NOMO-1 (cell line): ENCODE measurements around the gene DNAJC13.

ENCODE experiments used
- DNase-seq, 2 experiments: peaks; one replicate each; lab custom pipeline; 2025; ENCODE audit not compliant: unreplicated experiment in 2 of 2; lab: John Stamatoyannopoulos, UW

The DNAJC13 gene

DNA sequence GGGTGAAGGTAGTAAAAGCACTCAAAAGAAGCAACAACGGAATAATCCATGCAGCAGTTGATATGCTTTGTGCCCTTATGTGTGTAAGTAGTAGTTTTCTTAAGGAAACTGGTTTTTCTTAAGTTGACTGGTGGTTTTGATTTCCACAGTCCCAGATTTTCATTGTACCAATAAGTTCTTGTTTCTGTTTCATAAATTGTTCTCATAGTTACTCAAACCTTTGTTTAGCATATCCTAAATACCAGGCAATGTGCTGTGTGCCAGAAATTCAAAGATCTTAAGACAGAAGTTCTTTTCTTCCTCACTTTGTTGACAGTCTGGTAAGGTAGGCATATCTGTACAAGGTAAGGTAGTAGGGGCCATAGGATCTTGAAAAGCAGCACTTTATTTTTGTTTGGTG lies 40.0 kb downstream of the DNAJC13 start:
- peak in 1 of 2 experiments; percentile 18 for DNase-seq

DNA sequence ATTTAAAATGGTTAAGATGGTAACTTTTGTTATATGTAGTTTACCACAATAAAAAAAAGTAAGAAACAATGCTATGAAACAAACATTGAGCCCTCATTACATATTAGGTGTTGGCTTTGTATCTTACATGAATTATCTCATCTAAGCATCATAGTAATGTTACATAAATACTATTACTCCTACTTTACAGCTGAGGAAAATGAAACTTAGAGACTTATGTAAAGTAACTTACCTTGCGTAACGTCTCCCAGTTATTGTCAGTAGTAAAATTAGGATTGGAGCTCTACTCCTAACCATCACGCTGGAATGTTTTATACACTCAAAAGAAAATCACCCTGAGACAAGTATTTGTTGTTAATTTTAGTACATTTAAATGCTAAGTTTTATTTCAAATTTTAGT lies 42.2 kb downstream of the DNAJC13 start:
- no peak for DNase-seq

GRCh38 chr3:132461544-132461943 lies 44.2 kb downstream of the DNAJC13 start:
- no peak for DNase-seq

DNA sequence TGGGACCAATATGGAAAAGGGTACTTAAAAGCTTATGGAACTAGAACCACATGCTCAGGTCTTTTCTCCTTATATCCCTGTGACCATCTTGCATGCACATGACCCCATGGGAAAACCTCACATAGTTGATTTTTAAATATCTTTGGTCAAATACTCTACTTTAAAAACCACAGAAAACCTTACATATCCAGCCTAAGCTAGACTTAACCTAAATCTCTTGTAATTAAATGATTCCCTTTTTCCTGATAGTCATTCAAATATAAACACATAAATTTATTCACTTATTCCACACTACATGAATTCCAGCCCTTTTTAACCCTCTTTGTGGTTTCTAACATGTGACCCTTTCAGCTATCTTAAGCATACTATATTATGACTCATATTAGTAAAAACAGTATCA lies 46.8 kb downstream of the DNAJC13 start:
- no peak for DNase-seq

- DNase-seq: no peak
Observed at GRCh38 chr3:132469326-132469725, 52.0 kb downstream of the DNAJC13 start.

- peak; percentile 20 to 39 for DNase-seq
Observed at GRCh38 chr3:132486099-132486498, 68.8 kb downstream of the DNAJC13 start.

DNA sequence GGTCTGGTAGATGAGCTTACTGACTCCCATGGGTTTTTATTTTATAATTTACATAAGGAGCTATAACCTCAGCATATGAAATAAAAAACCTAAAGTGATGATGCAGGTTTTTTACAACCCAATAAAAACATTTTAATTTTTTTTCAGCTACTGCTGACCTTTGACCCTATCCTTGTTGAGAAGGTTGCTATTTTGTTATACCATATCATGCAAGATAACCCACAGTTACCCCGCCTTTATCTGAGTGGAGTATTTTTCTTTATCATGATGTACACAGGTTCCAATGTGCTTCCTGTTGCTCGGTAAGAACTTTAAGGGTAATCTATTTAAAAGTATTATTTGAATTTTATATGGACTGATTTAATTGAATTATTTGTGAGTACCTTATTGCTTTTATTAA lies 70.8 kb downstream of the DNAJC13 start:
- DNase-seq: no peak

DNA sequence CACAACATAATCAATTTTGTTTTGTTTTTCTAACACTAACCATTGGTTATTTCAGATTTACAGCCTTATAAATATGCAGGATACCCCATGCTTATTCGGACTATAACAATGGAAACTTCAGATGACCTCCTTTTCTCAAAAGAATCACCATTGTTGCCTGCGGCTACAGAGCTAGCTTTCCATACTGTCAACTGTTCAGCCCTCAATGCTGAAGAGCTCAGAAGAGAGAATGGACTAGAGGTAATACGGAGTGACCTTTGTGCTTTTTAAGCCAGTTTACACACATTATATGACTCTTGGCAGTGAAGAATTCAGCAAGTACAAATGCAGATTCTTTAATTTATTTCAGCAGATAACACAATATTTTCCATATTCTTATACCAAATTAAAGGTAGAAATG lies 81.8 kb downstream of the DNAJC13 start:
- no peak for DNase-seq

- no peak for DNase-seq
Observed at GRCh38 chr3:132503559-132503958, 86.3 kb downstream of the DNAJC13 start.

DNA sequence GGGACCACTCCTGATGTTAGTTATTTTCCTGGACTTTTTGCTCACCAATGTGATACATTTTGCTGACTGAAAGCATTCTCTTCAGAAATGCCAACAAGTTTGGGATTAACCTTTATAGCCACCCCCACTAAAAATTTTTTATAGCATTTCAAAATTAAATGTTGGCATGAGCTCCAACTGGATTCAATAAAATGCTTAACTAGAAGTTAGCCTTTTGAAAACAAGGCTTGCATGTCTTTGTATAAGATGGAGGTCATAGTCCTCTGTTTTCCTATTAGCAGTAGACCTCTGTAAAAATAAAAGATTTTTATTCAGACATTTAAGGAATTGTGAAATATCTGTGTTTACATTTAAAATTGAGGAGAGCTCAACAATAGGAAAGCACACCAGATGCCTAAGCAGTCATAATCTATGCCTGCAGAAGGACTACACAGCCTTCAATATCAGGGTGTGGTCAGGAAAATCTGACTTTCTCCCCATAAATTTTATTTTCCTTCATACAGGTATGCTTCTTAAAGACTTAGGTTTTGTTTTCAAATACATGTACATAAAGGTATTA lies 87.2 kb downstream of the DNAJC13 start:
- DNase-seq: no peak

DNA sequence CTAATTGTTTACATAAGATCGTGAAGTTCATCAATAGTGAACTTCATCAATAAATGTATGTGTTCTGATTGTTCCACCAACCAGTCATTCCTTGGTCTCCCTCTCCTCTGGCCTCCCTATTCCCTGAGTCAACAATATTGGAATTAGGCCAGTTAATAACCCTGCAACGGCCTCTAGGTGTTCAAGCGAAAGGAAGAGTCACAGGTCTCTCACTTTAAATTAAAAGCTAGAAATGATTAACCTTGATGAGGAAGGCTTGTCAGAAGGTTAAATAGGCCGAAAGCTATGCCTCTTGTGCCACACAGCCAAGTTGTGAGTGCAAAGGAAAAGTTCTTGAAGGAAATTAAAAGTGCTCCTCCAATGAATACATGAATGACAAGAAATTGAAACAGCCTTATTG lies 90.4 kb downstream of the DNAJC13 start:
- no peak for DNase-seq

DNA sequence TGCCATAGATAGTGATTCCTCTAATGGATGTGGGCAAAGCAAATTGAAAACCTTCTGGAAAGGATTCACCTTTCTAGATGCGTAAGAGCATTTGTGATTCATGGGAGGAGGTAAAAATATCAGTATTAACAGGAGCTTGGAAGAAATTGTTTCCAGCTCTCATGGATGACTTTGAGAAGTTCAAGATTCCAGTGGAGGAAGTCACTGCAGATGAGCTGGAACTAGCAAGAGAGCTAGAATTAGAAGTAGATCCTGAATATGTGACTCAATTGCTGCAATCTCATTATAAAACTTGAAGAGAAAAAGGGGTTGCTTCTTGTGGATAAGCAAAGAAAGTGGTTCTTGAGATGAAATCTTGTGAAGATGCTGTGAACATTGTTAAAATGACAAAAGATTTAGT lies 91.8 kb downstream of the DNAJC13 start:
- no peak for DNase-seq

- DNase-seq: no peak
Observed at GRCh38 chr3:132509506-132509905, 92.2 kb downstream of the DNAJC13 start.

DNA sequence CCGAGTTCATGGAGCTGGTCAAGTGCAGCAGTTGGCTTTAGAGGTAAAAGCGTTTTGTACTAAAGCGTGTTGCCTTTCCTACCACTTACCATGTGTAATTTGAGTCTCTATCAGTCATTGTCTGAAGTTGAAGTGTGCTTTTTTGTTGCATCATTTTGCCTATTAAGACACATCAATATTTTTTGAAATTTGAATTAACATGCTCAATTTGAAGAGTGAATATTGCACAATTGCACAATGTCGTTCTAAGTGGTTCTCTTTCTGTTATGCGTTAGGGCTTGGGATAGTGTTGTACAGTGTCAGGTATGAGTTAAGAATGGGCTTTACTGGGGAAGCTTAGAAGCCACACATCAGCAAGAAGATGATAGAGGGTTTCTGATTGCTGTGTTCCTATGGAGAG lies 95.8 kb downstream of the DNAJC13 start:
- no peak for DNase-seq

DNA sequence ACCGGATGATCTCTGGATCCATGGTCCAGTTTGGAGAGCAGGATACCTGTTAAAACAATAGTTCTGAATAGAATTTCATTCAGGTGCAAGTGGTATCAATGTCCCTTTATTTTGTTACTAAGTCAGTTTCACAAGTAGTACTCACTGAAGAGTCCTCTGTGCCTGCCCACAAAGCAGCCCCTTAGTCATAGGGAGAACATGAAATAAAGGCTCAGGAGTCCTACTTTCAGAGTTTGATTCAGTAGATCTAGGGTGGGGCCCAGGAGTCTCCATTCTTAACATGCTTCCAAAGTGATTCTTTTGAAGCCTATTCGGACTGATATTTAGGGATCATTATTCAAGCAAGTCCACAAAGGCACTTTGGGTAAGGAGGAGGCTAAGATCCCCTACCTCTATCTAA lies 100.0 kb downstream of the DNAJC13 start:
- no peak for DNase-seq

GRCh38 chr3:132519914-132520313 lies 102.6 kb downstream of the DNAJC13 start:
- DNase-seq: no peak

- DNase-seq: no peak
Observed at GRCh38 chr3:132521901-132522300, 104.6 kb downstream of the DNAJC13 start.

- DNase-seq: no peak
Observed at GRCh38 chr3:132522353-132522752, 105.1 kb downstream of the DNAJC13 start.

DNA sequence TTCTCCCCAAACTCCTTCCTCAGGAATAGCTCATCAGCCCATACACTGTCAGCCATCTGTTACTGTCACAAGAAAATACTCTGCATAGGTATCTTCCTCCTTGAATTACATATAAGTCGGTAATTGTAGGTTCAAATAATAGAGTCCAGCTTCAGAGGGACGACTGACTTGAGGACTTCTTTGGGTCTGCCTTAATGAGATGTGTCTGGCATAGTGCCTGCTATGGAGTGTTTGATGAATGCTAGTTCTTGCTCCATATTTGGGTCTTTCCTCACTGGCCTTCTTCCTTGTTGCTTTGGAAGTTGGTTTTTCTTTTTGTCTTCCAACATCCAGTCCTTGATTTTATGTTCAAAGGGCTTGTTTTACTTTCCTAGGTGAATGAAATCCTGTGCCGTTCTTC lies 113.3 kb downstream of the DNAJC13 start:
- no peak for DNase-seq

DNA sequence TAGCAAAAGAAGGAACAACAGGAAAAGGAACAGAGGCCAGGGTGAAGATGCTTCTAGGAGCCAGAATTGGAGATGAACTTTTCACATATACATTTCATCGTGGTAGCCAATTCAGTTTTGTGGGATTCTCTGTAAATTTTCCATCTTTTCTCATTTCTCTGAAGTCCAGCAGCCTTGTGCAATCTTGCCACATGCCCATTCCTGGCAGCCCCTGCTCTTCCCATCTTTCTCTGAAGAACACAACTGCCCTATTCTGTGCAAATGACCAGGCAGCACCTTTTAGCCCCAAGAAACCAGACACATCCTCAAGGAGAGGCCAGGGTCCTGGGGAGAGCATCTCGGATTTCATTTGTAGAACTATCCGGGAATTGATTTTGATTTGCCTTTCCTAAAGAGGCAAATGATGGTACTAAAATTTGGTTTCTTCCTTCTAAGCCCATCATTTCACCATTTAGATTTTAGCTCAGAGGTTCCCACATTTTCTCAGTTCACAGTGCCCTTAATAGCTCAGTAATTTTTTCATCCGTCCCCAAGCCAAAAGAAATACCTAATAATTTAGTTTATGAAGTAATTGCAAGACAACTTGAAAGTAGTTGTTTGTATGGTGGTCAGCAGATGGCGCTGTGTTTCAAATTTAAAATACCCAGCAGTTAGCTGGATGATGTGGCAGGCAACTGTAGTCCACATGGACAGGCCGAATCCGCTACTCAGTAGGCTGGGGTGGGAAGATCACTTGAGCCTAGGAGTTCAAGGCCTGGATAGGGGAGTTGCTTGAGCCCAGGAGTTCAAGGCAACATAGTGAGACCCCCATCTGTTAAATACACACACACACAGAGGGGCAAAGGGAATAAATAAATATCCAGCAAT lies 118.5 kb downstream of the DNAJC13 start:
- DNase-seq: peak; percentile 7 to 60

GRCh38 chr3:132536442-132537153 lies 119.3 kb downstream of the DNAJC13 start:
- DNase-seq: no peak

- no peak for DNase-seq
Observed at GRCh38 chr3:132537297-132537696, 120.0 kb downstream of the DNAJC13 start.
